ENCODE data around the gene PQBP1.
"Not testable (repeated sequence)": the region's sequence is repeated elsewhere in the genome, so short reads cannot be mapped to it uniquely, and the experiment has no call there.

The PQBP1 gene

GRCh38 chrX:48897625-48898306 is at the start of gene PQBP1, which contains the start of gene TIMM17B:
Gene PQBP1 (plus strand): TSS chrX:48897930. CDS start chrX:48898510, 580 bp downstream.
Gene TIMM17B (minus strand): TSS chrX:48897768. CDS start chrX:48897749, 19 bp downstream.
- DNase-seq (ENCODE audit: low spot score): peak; percentile 93

- no peak for DNase-seq (ENCODE audit: low spot score)
These were observed 48.9 kb upstream of the PQBP1 start for GRCh38 chrX:48848847-48849246.

GRCh38 chrX:48852857-48853256 is 44.9 kb upstream of the PQBP1 start:
- no peak for DNase-seq (ENCODE audit: low spot score)

GRCh38 chrX:48853494-48853893 is 44.2 kb upstream of the PQBP1 start:
- DNase-seq (ENCODE audit: low spot score): not testable (repeated sequence)

GRCh38 chrX:48854121-48854804 is 43.5 kb upstream of the PQBP1 start:
- DNase-seq (ENCODE audit: low spot score): not testable (repeated sequence)

GRCh38 chrX:48854898-48855297 is 42.8 kb upstream of the PQBP1 start:
- no peak for DNase-seq (ENCODE audit: low spot score)

GRCh38 chrX:48864210-48864609 is 33.5 kb upstream of the PQBP1 start:
- no peak for DNase-seq (ENCODE audit: low spot score)

- not testable (repeated sequence) for DNase-seq (ENCODE audit: low spot score)
These were observed 25.7 kb upstream of the PQBP1 start for GRCh38 chrX:48872017-48872416.

- not testable (repeated sequence) for DNase-seq (ENCODE audit: low spot score)
These were observed 20.8 kb upstream of the PQBP1 start for GRCh38 chrX:48876944-48877343.

- no peak for DNase-seq (ENCODE audit: low spot score)
These were observed 14.0 kb upstream of the PQBP1 start for GRCh38 chrX:48883729-48884128.

- DNase-seq (ENCODE audit: low spot score): not testable (repeated sequence)
These were observed 11.1 kb upstream of the PQBP1 start for GRCh38 chrX:48886586-48886985.

- DNase-seq (ENCODE audit: low spot score): no peak
These were observed 7.3 kb upstream of the PQBP1 start for GRCh38 chrX:48890296-48890925.

- no peak for DNase-seq (ENCODE audit: low spot score)
These were observed 6.8 kb upstream of the PQBP1 start for GRCh38 chrX:48890934-48891401.

GRCh38 chrX:48891402-48892288 is 6.1 kb upstream of the PQBP1 start:
- DNase-seq (ENCODE audit: low spot score): peak; percentile 85

- DNase-seq (ENCODE audit: low spot score): no peak
These were observed 4.8 kb upstream of the PQBP1 start for GRCh38 chrX:48892896-48893295.

GRCh38 chrX:48893556-48894348 is 4.0 kb upstream of the PQBP1 start:
- no peak for DNase-seq (ENCODE audit: low spot score)

- no peak for DNase-seq (ENCODE audit: low spot score)
These were observed 2.8 kb upstream of the PQBP1 start for GRCh38 chrX:48894891-48895290.

GRCh38 chrX:48896611-48897011 is 1.1 kb upstream of the PQBP1 start:
- DNase-seq (ENCODE audit: low spot score): no peak

- peak; percentile 81 for DNase-seq (ENCODE audit: low spot score)
These were observed 539 bp upstream of the PQBP1 start for GRCh38 chrX:48897157-48897624.

- DNase-seq (ENCODE audit: low spot score): no peak
These were observed 1.3 kb downstream of the PQBP1 start for GRCh38 chrX:48899078-48899410.

- no peak for DNase-seq (ENCODE audit: low spot score)
These were observed 3.3 kb downstream of the PQBP1 start for GRCh38 chrX:48901069-48901468.

Measured in hematopoietic multipotent progenitor cell treated with erythropoietin and hydrocortisone succinate and interleukin-3 and kit ligand, for 15 days (in vitro differentiated cells).